ENCODE measurements around the gene LRCH4.

DNA sequence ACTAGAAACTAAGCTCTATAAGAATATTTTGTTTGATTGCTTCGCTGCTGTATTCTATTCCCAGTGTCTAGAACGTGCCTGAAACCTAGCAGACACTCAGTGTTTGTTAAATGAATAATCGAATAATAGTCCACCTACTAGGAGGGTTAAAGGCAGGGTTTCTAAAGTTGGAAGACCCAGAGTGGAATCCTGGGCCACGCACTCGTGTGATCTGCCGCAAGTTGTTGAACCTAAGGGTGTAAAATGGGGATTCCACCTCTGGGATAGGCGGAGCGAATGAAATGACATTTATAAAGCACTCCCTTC lies 47.6 kb downstream of the LRCH4 start:
- no peak for TF ChIP-seq POLR2A (IDR thresholded peaks at IDR 0.05)
- TF ChIP-seq POLR2AphosphoS5 (IDR thresholded peaks at IDR 0.05): no peak
- TF ChIP-seq, protein P1, sequence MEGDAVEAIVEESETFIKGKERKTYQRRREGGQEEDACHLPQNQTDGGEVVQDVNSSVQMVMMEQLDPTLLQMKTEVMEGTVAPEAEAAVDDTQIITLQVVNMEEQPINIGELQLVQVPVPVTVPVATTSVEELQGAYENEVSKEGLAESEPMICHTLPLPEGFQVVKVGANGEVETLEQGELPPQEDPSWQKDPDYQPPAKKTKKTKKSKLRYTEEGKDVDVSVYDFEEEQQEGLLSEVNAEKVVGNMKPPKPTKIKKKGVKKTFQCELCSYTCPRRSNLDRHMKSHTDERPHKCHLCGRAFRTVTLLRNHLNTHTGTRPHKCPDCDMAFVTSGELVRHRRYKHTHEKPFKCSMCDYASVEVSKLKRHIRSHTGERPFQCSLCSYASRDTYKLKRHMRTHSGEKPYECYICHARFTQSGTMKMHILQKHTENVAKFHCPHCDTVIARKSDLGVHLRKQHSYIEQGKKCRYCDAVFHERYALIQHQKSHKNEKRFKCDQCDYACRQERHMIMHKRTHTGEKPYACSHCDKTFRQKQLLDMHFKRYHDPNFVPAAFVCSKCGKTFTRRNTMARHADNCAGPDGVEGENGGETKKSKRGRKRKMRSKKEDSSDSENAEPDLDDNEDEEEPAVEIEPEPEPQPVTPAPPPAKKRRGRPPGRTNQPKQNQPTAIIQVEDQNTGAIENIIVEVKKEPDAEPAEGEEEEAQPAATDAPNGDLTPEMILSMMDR (IDR thresholded peaks at IDR 0.05): no peak
- TF ChIP-seq EP300 (IDR thresholded peaks at IDR 0.05): no peak
